Stimulated activated CD4-positive, alpha-beta T cell treated with anti-CD3 and anti-CD28 coated beads, Interleukin-4, amount 100 ng/mL, for 1 hour (primary cell): ENCODE data around the gene SLC30A3.

Source experiments
- DNase-seq: peaks from one replicate; pipeline ENCODE4 v3.0.0-alpha.2; 2020

The SLC30A3 gene

GRCh38 chr2:27255660-27256059, 7.2 kb downstream of the SLC30A3 start:
- no peak for DNase-seq

GRCh38 chr2:27255187-27255586, 7.7 kb downstream of the SLC30A3 start:
- no peak for DNase-seq

GRCh38 chr2:27251766-27252165, 11.1 kb downstream of the SLC30A3 start:
- no peak for DNase-seq

- DNase-seq = no peak
Observed at GRCh38 chr2:27250652-27251379, 12.0 kb downstream of the SLC30A3 start.

GRCh38 chr2:27249891-27250651, 12.8 kb downstream of the SLC30A3 start:
- peak; percentile 57 for DNase-seq

- DNase-seq = no peak
Observed at GRCh38 chr2:27249159-27249890, 13.5 kb downstream of the SLC30A3 start.

GRCh38 chr2:27247893-27248292, 15.0 kb downstream of the SLC30A3 start:
- DNase-seq = no peak

- no peak for DNase-seq
Observed at GRCh38 chr2:27245626-27246025, 17.2 kb downstream of the SLC30A3 start.

GRCh38 chr2:27245116-27245515, 17.7 kb downstream of the SLC30A3 start:
- no peak for DNase-seq

- no peak for DNase-seq
Observed at GRCh38 chr2:27243391-27244130, 19.3 kb downstream of the SLC30A3 start.

- no peak for DNase-seq
Observed at GRCh38 chr2:27242614-27242951, 20.3 kb downstream of the SLC30A3 start.

- no peak for DNase-seq
Observed at GRCh38 chr2:27241761-27242613, 20.9 kb downstream of the SLC30A3 start.

- DNase-seq = no peak
Observed at GRCh38 chr2:27240406-27240805, 22.4 kb downstream of the SLC30A3 start.

- no peak for DNase-seq
Observed at GRCh38 chr2:27238976-27239375, 23.9 kb downstream of the SLC30A3 start.

- DNase-seq = no peak
Observed at GRCh38 chr2:27237341-27237945, 25.4 kb downstream of the SLC30A3 start.

- DNase-seq = no peak
Observed at GRCh38 chr2:27236626-27237025, 26.2 kb downstream of the SLC30A3 start.

- no peak for DNase-seq
Observed at GRCh38 chr2:27236136-27236535, 26.7 kb downstream of the SLC30A3 start.

- DNase-seq = no peak
Observed at GRCh38 chr2:27233341-27233740, 29.5 kb downstream of the SLC30A3 start.

GRCh38 chr2:27231921-27232320, 30.9 kb downstream of the SLC30A3 start:
- no peak for DNase-seq

- DNase-seq = no peak
Observed at GRCh38 chr2:27227501-27227900, 35.3 kb downstream of the SLC30A3 start.

- DNase-seq = no peak
Observed at GRCh38 chr2:27225526-27225925, 37.3 kb downstream of the SLC30A3 start.

- no peak for DNase-seq
Observed at GRCh38 chr2:27223416-27223815, 39.4 kb downstream of the SLC30A3 start.
